ENCODE results near the gene SAC3D1.

The SAC3D1 gene

DNA sequence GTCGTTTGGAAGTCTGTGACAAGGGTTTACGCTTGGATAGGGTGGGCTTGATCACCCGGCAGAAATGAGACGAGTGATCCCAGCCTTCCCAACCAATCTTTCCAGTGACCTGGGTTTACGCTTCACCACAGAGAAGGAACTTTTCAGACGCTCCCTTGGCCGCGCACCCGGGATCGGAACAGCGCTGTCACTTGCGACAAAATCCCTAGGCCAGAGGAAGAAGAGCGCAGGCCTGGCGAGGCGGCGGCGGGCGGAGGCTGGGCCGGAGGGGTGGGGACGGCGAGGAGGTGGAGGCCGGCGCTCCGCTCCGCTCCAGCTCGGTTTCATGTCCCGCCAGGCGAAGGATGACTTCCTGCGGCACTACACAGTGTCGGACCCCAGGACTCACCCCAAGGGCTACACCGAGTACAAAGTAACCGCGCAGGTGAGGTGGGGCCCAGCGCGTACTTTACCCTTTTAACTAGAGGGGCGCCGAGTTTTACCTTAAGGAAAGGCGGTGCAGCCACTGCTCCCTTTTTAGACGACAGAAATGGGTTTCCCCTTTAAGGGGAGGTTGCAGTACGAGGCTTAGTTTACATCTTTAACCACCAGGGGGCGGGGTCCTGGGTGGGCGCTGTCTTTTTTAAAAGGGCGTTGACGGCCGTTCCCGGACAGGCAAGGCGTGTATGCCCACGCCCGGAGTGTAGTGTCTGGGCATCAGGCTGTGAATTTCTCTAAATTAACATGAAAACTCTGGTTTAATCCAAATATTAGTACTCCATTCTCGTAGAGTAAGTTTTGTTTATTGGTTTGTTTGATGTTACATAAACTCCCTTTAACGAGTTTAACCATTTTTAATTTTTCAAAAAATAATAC, 13.6 kb upstream of the SAC3D1 start, which contains the start of gene SNX15:
Gene SNX15 (plus strand): TSS at position 227 of the 855 bp plus-strand sequence. CDS start 99 bp downstream, at position 326.
- peak; percentile 79 for DNase-seq

DNA sequence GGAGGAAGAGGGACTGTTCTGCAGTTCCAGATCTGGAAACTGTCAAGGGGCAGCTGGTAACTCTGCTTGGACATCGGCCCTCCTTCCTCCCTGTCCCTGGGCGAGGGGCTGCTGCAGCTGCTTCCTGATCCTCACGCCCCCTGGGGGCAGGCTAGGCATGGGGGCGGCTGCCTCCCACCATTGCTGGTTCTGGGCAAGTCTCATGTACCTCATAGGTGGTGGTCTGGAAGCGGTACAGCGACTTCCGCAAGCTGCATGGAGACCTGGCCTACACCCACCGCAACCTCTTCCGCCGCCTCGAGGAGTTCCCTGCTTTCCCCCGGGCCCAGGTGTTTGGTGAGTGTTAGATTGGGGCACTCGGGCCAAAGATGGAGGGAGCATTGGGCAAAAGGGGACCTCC, 8.8 kb upstream of the SAC3D1 start:
- DNase-seq = no peak

DNA sequence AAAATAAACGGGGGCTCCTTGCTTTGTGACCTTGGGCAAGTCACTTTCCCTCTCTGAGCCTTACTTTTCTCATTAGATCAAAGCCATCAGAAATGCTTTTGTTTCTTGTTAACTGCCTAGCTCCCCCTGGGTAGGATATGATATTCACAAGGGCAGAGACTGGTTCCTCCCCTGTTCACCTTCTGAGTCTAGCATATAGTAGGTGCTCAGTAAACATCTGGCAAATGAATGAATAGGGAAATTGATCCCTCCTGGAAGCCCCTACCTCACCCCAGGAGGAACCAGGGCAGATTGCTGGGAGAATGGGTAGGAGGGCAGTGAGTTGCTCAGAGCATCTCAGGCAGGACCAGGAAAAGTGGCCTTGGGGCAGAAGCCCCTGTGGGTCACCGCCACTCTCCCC, 6.6 kb upstream of the SAC3D1 start:
- no peak for DNase-seq

DNA sequence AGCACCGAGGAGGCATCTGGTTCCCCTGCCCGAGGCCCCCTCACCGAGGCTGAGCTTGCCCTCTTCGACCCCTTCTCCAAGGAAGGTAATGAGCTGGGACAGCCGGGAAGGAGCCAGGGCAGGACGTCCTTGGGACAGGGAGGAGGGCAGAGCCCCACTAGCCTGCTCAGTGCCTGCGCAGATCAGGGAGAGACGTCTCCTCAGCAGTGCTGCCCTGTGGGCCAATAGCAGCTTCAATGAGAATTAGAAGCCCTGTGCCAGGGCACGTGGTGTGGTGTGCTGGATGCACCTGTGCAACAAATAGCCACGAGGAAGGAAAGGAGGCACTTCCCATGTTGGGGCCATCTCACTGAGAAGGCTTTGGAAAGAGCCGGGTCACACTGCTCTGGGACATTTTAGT, 5.4 kb upstream of the SAC3D1 start:
- DNase-seq = no peak

DNA sequence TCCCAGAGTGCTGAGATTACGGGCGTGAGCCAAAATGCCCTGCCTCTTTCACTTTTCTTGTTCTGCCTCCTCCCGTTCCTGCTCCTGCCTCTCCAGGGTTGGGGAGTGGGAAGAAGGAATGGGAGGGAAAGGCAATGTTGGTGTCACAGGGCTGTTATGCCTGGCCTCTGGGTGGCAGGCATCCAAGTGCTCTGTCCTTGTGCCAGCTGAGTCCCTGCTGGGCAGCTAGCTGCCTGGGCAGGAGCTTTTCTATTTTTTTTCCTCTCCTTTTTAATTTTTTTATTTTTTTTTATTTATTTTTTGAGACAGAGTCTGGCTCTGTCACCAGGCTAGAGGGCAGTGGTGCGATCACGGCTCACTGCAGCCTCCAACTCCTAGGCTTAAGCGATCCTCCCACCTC, 4.1 kb upstream of the SAC3D1 start:
- no peak for DNase-seq

DNA sequence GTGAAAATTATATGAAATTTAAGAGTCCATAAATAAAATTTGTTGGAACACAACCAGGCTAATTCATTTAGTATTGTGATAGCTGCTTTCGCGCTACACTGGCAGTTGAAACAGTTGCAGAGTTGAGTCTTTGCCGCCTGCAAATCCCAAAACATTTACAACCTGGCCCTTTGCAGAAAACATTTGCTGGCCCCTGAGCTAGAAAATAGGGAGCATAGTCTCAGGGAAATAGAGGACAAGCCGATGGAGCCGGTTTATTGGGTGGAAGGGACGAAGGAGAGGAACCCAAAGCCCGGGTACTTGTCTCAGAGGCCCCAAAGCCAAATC, 527 bp upstream of the SAC3D1 start:
- DNase-seq = no peak

DNA sequence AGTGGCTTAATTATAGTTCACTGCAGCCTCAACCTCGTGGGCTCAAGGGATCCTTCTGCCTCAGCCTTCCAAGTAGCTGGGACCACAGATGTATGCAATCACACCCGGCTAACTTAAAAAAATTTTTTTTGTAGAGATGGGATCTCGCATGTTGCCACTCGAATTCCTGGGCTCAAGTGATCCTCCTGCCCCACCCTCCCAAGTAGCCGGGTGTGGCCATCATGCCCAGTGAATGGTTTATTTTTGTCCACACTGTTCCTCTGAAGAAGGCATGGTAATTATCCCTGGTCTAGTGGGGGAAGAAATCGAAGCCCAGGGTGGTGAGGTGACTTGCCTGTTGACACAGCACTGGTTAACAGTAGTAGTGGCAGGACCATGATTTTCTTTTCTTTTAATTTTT, 1.9 kb downstream of the SAC3D1 start:
- no peak for DNase-seq

DNA sequence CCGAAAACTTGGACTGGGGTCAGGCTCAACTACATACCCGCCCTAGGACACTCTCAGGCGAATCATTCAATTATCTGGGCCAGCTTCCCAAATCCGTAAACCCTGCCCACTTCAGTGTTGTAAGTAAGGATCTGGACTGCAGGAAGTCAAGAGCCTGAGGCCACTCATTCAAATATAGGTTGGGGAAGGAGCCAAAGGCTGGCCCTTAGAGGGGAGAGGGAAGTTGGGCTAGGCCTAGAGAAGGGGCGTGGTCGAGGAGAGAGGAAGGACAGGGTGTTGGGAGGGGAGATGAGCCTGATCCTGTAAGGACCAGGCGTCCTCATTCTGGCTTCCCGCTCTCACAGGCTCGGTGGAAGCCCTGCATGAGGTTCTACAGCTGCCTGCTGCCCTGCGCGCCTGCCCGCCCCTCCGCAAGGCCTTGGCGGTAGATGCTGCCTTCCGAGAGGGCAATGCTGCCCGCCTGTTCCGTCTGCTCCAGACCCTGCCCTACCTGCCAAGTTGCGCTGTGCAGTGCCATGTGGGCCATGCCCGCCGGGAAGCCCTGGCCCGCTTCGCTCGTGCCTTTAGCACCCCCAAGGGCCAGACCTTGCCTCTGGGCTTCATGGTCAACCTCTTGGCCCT, 3.0 kb downstream of the SAC3D1 start:
- DNase-seq = no peak

DNA sequence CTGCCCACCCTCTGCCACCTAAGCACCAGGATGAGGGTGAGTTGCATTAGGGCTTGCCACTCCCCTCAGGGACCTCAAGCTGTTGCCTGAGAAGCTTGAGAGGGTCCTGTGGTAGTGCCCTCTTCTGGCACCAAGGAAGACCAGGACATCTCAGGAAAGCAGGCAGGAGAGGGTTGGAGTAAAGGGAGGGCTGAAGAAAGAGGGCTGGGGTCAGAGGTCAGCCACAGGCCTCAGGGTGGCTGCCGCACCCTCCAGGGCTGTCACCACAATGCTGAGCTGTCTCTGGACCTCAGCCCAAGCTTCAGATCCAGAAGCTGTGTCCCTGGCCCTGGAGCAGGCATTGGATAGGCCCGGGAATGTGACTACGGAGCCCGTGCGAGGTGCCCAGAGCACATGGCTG, 4.1 kb downstream of the SAC3D1 start:
- DNase-seq = no peak

DNA sequence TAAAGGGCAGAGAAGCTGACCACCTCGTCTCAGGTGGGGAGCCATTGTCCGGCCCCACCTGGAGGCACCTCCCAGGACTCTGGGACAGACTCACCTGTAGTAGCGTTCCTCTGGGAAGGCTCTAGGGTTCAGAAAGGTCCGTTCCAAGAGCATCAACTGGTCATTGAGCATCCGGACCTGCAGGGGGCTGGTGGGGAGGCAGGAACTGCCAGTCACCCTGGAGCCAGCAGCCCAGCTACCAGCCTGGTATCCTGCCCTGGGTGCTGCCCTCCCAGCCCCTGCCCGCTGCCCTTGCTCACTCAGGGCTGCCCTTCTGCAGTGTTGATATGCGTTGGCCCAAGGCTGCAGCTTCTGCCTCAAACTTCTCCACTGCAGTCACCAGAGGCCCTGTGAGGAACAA, 4.7 kb downstream of the SAC3D1 start:
- DNase-seq = no peak

DNA sequence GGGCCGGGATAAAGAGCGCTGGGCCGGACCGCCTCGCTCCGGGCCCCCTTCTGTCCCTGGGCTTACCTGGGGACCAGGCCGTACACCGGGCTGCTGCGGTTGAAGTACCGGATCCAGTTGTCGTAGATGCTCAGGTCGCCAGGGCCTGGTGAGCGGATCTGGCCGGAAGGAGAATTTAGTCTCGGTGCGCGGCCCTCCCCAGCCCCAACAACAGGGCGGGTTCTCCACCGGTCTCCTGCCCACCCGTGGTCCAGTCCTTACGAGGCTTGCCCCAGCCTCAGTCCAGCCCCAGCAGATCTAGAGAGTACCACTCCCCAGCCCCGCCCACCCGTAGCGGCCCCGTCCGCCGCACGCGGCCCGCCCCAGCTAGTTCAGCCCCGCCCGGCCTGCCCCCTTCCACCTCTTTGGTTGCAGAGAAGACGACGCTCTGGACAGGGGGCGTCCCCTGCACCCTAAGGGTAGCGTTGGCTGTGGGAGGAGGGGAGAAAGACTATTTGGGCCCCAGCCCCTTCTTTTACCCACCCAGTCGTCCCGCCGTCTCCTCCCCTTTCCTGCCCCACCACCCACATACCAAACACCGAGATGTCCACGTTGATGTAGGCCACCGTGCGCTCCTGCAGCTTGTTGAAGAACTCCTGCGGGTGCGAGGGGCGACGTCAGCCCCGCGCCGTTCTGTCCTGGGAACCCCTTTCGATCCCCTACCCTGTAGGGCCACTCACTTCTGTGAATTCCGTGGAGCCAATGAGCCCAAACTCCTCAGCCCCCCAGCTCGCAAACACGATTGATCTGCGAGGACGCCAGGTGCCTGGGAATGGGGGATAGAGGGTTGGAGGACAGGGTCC, 6.8 kb downstream of the SAC3D1 start:
- peak; percentile 43 for DNase-seq

DNA sequence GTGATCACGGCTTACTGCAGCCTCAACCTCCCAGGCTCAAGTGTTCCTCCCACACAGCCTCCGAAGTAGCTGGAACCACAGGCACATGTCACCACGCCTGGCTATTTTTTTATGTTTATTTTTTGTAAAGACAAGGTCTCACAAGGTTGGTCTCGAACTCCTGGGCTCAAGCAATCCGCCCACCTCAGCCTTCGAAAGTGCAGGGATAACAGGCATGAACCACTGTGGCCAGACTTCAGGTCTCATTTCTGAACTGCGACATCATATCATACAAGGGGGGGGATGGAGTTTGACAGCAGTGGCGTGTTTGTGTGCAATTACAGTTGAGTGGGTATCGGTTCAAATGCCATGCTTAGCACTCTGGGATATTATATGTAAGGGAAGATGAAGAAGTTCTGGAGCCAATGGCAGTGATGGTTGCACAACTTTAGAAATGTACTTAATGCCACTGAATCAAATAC, 10.4 kb downstream of the SAC3D1 start:
- no peak for DNase-seq

DNA sequence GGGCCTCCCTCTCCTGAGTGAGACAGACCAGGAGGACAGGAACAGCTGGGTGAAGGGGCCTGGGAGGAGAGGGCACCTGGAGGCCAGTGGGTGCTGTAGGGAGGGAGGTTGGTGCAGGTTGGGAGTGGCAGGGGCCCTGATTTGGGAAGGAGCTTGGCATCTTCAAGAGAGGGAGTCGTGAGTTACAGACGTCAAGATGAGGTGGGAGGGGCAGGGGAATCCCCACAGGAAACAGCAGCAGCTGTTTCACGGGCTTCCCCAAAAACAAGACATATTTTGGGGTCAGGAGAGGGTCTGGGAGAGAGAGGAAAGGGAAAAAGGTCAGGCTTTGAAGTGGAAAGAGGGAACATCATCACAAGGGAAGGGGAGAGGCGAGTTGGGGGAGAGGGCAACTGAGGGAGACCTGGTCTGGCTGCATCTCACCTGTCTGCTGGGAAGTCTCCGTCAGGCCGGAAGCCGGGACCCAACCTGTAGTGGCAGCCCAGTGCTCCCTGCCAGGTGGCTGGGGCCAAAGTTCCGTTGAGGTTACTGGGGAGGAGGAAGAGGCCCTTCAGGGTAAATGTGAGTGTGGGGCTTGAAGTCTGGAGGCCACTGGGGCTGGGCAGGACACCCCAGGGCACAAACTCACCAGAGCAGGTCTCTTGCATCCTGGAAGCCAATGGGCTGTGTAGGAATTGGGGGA, 13.0 kb downstream of the SAC3D1 start:
- DNase-seq = no peak

DNA sequence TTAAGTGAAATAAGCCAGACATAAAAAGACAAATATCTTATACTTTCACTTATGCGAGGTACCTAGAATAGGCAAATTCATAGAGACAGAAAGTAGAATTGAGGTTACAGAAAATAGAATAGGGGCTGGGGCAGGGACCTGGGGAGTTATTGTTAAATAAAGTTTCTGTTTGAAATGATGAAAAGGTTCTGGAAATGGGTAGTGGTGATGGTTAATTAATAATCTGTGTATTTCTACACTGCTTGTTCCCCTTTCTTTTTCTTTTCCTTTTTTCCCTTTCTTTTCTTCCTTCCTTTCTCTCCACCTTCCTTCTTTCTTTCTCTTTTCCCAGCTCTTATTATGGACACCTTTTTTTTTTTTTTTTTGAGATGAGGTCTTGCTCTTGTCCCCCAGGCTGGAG, 14.5 kb downstream of the SAC3D1 start:
- DNase-seq = no peak

DNA sequence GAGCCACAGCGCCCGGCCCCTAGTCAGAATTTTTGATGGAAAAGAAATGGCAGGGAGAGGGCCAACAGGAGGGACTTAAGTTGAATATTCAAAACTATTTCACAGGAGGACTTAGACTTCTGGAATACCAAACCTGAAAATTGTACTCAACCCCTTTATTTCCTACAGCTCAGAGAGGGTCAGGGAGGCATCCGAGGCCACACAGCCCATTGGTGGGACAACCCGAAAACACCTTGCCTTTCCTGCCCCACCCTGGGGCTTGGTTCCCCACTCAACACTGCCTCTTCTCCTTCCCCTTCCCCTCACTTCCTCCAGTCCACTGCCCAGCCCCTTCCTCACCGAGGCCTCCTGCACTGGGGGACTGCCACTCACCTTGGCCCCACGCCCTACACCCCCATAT, 16.0 kb downstream of the SAC3D1 start:
- DNase-seq = no peak

DNA sequence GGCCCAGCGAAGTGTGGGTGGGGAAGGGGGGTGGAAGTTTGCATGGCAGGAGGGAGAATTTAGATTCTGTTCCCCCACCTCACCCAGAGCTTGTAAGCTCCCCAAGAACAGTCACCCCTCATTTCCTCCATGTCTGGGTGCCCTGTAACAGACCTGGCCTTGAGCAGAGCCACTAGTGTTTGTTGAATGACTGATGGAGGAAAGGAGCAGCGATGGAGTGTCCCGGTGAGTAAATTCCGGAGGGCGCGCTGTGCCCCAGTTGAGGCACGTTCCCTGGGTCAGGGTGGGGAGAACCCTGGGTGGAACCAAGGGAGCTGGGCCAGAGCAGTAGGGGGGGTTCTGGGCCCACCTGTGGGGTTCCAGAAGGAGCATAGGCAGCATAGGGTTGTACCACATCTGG, 16.5 kb downstream of the SAC3D1 start:
- DNase-seq = no peak

DNA sequence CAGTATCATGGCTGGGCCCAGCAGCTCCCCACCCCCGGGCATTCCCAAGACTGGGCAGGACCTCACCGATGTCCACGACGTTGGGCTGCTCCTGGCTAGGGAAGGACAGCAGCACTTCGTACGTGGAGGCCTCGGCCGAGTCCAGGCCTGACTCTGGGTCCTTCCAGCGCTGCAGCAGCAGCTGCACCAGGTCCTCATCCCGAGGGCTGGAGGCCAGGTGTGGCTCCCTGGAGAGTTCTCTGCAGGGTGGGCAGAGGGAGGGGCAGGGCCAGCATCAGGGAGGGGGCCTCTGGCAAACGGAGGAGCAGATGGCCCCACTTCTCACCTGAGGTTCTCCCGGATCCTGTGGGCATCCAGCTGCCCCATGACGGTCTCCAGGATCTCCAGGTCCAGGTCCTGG, 17.0 kb downstream of the SAC3D1 start:
- DNase-seq = no peak

DNA sequence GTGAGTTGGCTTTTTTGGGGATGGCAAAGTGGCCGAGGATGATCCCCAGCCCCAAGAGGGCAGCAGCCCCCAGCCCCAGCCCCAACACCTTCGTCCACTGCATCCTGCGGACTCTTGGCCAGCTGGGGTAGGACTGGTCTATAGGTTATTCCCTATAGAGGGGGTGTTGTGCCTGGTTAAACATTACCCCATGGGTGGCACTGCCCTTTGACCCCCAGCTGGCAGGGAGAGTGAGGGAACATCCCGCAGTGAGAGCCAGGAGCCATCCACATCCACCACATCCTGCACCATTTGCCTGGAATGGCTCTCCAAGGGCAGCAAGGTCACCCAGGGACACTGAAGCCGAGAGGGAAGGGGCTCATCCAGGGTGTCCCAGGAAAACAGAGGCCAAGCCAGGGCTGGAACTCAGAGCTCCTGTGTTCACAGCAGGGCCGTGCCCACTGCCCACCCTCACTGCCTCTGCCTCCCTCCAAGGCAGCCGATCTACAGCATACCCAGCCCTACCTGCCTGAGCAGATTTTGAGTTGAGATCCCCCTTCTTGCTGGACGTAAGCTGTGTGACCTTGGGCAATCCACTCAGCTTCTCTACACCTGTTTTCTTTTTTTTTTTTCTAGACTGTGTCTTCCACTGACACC, 17.5 kb downstream of the SAC3D1 start, which contains the start of gene NAALADL1:
Gene NAALADL1 (minus strand): TSS at position 135 of the 636 bp plus-strand sequence. CDS start 32 bp downstream, at position 103.
- no peak for DNase-seq

DNA sequence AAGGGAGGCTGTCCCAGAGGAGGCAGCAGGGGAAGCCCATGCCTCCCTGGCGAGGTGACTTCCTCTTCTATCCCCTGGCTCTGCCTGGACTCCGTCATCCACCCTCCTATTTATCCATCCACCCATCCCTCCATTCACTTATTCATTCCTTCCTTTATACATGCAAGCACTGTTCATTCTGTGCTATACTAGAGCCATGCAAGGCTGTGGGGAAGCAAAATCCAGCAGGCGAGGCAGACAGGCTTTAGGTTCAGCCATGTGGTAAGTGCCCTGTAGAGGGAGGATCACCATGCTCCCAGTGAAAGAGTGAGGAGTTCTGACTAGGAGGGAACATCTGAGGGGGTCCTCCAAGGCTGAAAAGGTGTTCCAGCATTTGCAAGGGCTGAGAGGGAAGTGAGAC, 18.5 kb downstream of the SAC3D1 start:
- DNase-seq = no peak

DNA sequence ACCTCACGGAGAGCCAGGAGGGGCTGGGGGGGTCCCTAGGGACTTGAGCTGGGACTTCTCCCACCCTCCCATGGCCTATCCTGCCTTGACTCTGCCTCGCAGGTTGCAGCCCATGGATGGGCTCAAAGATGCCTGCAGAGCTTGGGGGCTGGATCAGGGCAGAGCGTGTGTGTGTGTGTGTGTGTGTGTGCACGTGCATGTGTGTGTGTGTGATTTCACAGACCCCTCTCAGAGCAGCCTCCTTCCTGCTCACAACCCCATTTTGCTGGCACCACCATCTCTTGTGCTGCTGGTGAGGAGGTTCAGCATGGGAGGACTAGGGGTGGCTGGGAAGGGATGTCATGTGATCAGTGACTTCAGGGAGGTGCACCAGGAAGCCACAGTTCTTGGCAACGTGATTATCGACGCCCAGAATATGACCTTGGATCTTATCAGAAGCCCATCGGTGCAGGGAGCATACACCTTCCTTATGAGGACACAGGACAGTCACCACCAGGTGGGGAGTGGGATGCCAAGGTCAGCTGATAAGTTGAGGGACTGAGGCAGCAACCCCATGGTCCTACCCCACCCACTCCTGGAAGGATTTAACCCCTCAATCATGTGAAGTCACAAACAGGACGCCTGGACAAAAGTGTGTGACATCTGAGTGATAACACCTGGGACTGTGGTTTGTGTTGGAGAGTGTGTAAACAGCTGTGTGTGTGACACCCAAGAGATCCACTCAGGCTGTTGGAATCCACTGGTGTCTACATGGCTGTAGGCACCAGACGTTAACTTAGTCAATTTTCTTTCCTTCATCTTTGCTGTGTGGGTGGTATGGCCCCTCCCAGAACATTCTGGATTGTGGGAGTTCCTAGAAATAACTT, 19.2 kb downstream of the SAC3D1 start:
- no peak for DNase-seq

DNA sequence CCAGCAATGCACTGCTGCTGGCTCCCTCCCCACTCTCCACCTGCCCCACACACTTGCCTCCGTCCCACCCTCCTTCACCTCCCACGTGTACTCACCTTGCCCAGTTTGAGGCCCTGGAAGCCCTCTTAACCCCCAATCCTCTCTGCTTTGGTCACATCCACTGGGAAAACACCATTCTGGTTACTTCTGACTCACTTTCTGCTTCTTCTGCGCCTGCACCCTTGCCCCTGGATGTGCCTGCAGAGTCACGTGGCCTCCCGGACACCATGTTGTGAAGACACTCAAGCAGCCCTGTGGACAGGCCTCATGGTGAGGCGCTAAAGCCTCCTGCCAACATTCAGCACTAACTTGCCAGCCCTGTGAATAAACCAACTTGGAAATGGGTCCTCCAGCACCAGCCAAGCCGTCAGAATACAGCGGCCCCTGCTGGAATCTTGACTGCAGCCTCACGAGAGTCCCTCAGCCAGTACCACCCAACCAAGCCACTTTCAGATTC, 20.0 kb downstream of the SAC3D1 start:
- DNase-seq = no peak
